Measurements from ENCODE around the gene AMELX.

DNA sequence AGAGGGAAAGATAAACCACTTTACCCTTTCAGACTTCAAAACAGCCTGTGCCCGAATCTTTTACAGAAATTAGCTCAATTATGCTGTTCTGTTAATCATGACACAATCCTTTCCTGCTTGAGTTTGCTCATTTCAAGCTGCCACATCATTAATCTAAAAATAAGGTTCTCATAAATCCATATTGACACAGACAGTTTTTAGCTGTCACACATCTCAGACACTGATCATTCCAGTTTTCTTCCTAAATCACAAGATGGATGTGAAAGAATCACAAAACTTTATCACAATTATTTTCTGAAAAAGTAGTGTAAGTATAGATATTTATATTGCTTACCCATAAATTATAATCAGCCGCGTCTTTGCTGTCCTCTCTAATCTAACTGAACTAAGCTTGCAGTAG lies 27.9 kb upstream of the AMELX start:
- no peak for TF ChIP-seq POLR2A (IDR thresholded peaks at IDR 0.05)
- TF ChIP-seq, protein P1, sequence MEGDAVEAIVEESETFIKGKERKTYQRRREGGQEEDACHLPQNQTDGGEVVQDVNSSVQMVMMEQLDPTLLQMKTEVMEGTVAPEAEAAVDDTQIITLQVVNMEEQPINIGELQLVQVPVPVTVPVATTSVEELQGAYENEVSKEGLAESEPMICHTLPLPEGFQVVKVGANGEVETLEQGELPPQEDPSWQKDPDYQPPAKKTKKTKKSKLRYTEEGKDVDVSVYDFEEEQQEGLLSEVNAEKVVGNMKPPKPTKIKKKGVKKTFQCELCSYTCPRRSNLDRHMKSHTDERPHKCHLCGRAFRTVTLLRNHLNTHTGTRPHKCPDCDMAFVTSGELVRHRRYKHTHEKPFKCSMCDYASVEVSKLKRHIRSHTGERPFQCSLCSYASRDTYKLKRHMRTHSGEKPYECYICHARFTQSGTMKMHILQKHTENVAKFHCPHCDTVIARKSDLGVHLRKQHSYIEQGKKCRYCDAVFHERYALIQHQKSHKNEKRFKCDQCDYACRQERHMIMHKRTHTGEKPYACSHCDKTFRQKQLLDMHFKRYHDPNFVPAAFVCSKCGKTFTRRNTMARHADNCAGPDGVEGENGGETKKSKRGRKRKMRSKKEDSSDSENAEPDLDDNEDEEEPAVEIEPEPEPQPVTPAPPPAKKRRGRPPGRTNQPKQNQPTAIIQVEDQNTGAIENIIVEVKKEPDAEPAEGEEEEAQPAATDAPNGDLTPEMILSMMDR (IDR thresholded peaks at IDR 0.05), result no peak
